A673 (cell line): Measurements from ENCODE around the gene BEAN1. TPM values are rescaled to one million over a fixed set of nuclear protein-coding genes. Genes with fewer than 3 reads are reported as not detected.

Experiments used
- BruUV-seq: library from RNA; stranded (reverse); fragments of 400-500 nt; replicated peaks from 2 replicates; lab custom pipeline; 2021; lab: Mats Ljungman, UMichigan
- CTCF ChIA-PET: fragments of 300-600 bp; sonication (Branson Sonifier 250); formaldehyde crosslinking; loops from one replicate; lab custom pipeline; 2022; ENCODE audit warnings: antibody characterized with exemption; lab: Charles Lee
- POLR2A ChIA-PET: fragments of 300-600 bp; sonication (Branson Sonifier 250); formaldehyde crosslinking; loops from one replicate; lab custom pipeline; 2022; ENCODE audit warnings: antibody characterized with exemption; ENCODE audit not compliant: low non-redundant PET; lab: Charles Lee
- DNase-seq: peaks from one replicate; pipeline ENCODE4 v3.0.0-alpha.2; 2015; ENCODE audit warnings: low spot score
- H3K27ac ChIP-seq: fragments of 200-600 bp; sonication (generic); 2 replicates; pipeline ENCODE4 v1.5.1; 2016; ENCODE audit warnings: mixed run types, low read depth, mild to moderate bottlenecking, mixed read lengths, antibody characterized with exemption, low read length; ENCODE audit not compliant: poor library complexity, severe bottlenecking
- H3K27me3 ChIP-seq: fragments of 200-600 bp; sonication (generic); replicated peaks from 2 replicates; pipeline ENCODE4 v1.6.1; 2017; ENCODE audit warnings: mixed run types, low read depth, mild to moderate bottlenecking, mixed read lengths, antibody characterized with exemption, low read length; ENCODE audit not compliant: insufficient read depth, poor library complexity
- H3K36me3 ChIP-seq: fragments of 200-600 bp; sonication (generic); 2 replicates; pipeline ENCODE4 v1.6.1; 2016; ENCODE audit warnings: mixed run types, mild to moderate bottlenecking, mixed read lengths, antibody characterized with exemption, low read length; ENCODE audit not compliant: insufficient read depth, poor library complexity, severe bottlenecking
- H3K4me1 ChIP-seq: fragments of 200-600 bp; sonication (generic); 2 replicates; pipeline ENCODE4 v1.6.1; 2017; ENCODE audit warnings: mixed run types, mild to moderate bottlenecking, mixed read lengths, antibody characterized with exemption, low read length; ENCODE audit not compliant: insufficient read depth, poor library complexity, severe bottlenecking
- H3K4me3 ChIP-seq: fragments of 200-600 bp; sonication (generic); 2 replicates; pipeline ENCODE4 v1.5.1; 2016; ENCODE audit warnings: low read depth, mixed run types, mild to moderate bottlenecking, mixed read lengths, low read length; ENCODE audit not compliant: poor library complexity, severe bottlenecking
- H3K9me3 ChIP-seq: fragments of 200-600 bp; sonication (generic); 2 replicates; pipeline ENCODE4 v1.6.1; 2016; ENCODE audit warnings: mixed run types, low read depth, mild to moderate bottlenecking, mixed read lengths, antibody characterized with exemption, low read length; ENCODE audit not compliant: poor library complexity, severe bottlenecking
- CTCF ChIP-seq: fragments of 300-800, 200-600 bp; sonication (generic); conservative IDR thresholded peaks from 2 replicates; pipeline ENCODE4 v1.5.1; 2017; ENCODE audit warnings: low read depth, mild to moderate bottlenecking, antibody characterized with exemption, low read length, moderate library complexity, mixed read lengths
- EZH2 ChIP-seq: fragments of 200-600 bp; sonication (generic); IDR thresholded peaks from 2 replicates; pipeline ENCODE4 v1.6.1; 2017; ENCODE audit warnings: borderline replicate concordance, low read depth, mild to moderate bottlenecking, mixed read lengths, antibody characterized with exemption, low read length; ENCODE audit not compliant: poor library complexity, severe bottlenecking
- intact Hi-C: fragments of 100-400 bp; cut with micrococcal nuclease; formaldehyde crosslinking; loops from one replicate; pipeline ENCODE4 v1.10.0; 2022; ENCODE audit not compliant: unreplicated experiment
- total RNA-seq: library from RNA; stranded (reverse); gene quantifications from 2 replicates; pipeline ENCODE4 v1.2.3, GENCODE V29; 2021

The BEAN1 gene
- total RNA-seq, 1 experiment from 2014 or later: not detected

- Histone ChIP-seq H3K4me3 (no peak overlapping the region), H3K27ac (no peak overlapping the region), H3K27me3 (no peaks in the 10 kb centered on the region), H3K9me3 (no peaks in the 10 kb centered on the region), H3K4me1 (no peaks in the 10 kb centered on the region), H3K36me3 (no peaks in the 10 kb centered on the region)
- POLR2A ChIA-PET: no interaction called here
- intact Hi-C loops: no loop called here
- DNase-seq: no peak
- BruUV-seq: no TSS peak
- CTCF ChIA-PET: no interaction called here
- TF ChIP-seq EZH2 (no peak), CTCF (no peak)
Measured at GRCh38 chr16:66382171-66382965, 44.7 kb upstream of the BEAN1 start.

- no TSS peak for BruUV-seq
- H3K27ac ChIP-seq: no peak overlapping the region
- no peaks in the 10 kb centered on the region for H3K27me3 ChIP-seq
- ChIA-PET POLR2A (no interaction called here), CTCF (no interaction called here)
- no peaks in the 10 kb centered on the region for H3K9me3 ChIP-seq
- peak; percentile 40 for DNase-seq
- no peaks in the 10 kb centered on the region for H3K4me1 ChIP-seq
- TF ChIP-seq EZH2: no peak
- no peak for TF ChIP-seq CTCF
- H3K36me3 ChIP-seq: no peaks in the 10 kb centered on the region
- H3K4me3 ChIP-seq: no peak overlapping the region
- intact Hi-C loops: no loop called here
Measured at GRCh38 chr16:66382966-66383299, 44.2 kb upstream of the BEAN1 start.

GRCh38 chr16:66383551-66383950 lies 43.5 kb upstream of the BEAN1 start:
- Histone ChIP-seq H3K36me3 (no peaks in the 10 kb centered on the region), H3K27ac (no peak overlapping the region), H3K4me3 (no peak overlapping the region), H3K4me1 (no peaks in the 10 kb centered on the region), H3K9me3 (no peaks in the 10 kb centered on the region), H3K27me3 (no peaks in the 10 kb centered on the region)
- no peak for DNase-seq
- intact Hi-C loops: no loop called here
- ChIA-PET POLR2A (no interaction called here), CTCF (no interaction called here)
- BruUV-seq: no TSS peak
- TF ChIP-seq EZH2 (no peak), CTCF (no peak)
